Mesenchymal stem cell (in vitro differentiated cells and primary cell): Measurements from ENCODE around the gene ADD1.

ENCODE experiments used
- DNase-seq: peaks from one replicate; pipeline ENCODE4 v3.0.0-alpha.2; 2013
- H2AFZ ChIP-seq: one replicate; pipeline ENCODE4 v1.6.1; 2013; ENCODE audit warnings: low read depth, mild to moderate bottlenecking, control low read depth, inconsistent platforms, low read length, moderate library complexity
- H2AK5ac ChIP-seq: 2 replicates; pipeline ENCODE4 v1.6.1; 2013; ENCODE audit warnings: low read length, moderate library complexity, mild to moderate bottlenecking, inconsistent platforms; ENCODE audit not compliant: severe bottlenecking
- H2BK120ac ChIP-seq: one replicate; pipeline ENCODE4 v1.6.1; 2013; ENCODE audit warnings: low read depth, mild to moderate bottlenecking, inconsistent platforms, low read length, moderate library complexity
- H2BK12ac ChIP-seq, 2 experiments: one replicate each; pipeline ENCODE4 v1.6.1; 2013; ENCODE audit warnings: inconsistent platforms in 2 of 2, low read length in 2 of 2, mild to moderate bottlenecking in 2 of 2, moderate library complexity in 2 of 2, control low read depth in 1 of 2
- H2BK15ac ChIP-seq: one replicate; pipeline ENCODE4 v1.6.1; 2013; ENCODE audit warnings: mild to moderate bottlenecking, low read depth, inconsistent platforms; ENCODE audit not compliant: poor library complexity, severe bottlenecking
- H2BK5ac ChIP-seq: 2 replicates; pipeline ENCODE4 v1.6.1; 2013; ENCODE audit warnings: low read depth, mild to moderate bottlenecking, low read length, control low read depth, inconsistent platforms; ENCODE audit not compliant: poor library complexity, severe bottlenecking
- H3K14ac ChIP-seq, 2 experiments: one replicate each; pipeline ENCODE4 v1.6.1; 2013; ENCODE audit warnings: inconsistent platforms in 2 of 2, low read length in 2 of 2, control low read depth in 1 of 2, mild to moderate bottlenecking in 1 of 2, moderate library complexity in 1 of 2
- H3K18ac ChIP-seq, 2 experiments: one replicate each; pipeline ENCODE4 v1.6.1; 2013; ENCODE audit warnings: inconsistent platforms in 2 of 2, low read length in 2 of 2, control low read depth in 1 of 2, low read depth in 1 of 2, mild to moderate bottlenecking in 1 of 2
- H3K23ac ChIP-seq, 2 experiments: one replicate each; pipeline ENCODE4 v1.6.1; 2013; ENCODE audit warnings: inconsistent platforms in 2 of 2, low read length in 2 of 2, mild to moderate bottlenecking in 2 of 2, moderate library complexity in 2 of 2, control low read depth in 1 of 2
- H3K27ac ChIP-seq: 2 replicates; pipeline ENCODE4 v1.5.1; 2013; ENCODE audit warnings: mild to moderate bottlenecking, moderate library complexity, low read length, control low read depth, inconsistent platforms; ENCODE audit not compliant: poor library complexity, severe bottlenecking
- H3K27me3 ChIP-seq, 2 experiments: 2 replicates each; pipeline versions ENCODE4 v1.6.1 to v1.7.0; 2013; ENCODE audit warnings: low read length in 2 of 2, mild to moderate bottlenecking in 2 of 2, moderate library complexity in 2 of 2, control low read depth in 1 of 2, inconsistent platforms in 1 of 2; ENCODE audit not compliant: control insufficient read depth in 1 of 2, insufficient read depth in 1 of 2
- H3K36me3 ChIP-seq, 2 experiments: 2 replicates each; pipeline versions ENCODE4 v1.6.1 to v1.7.0; 2013; ENCODE audit warnings: low read length in 2 of 2, control low read depth in 1 of 2, inconsistent platforms in 1 of 2, low read depth in 1 of 2, mild to moderate bottlenecking in 1 of 2; ENCODE audit not compliant: insufficient read depth in 2 of 2, control insufficient read depth in 1 of 2
- H3K4ac ChIP-seq, 2 experiments: one replicate each; pipeline ENCODE4 v1.6.1; 2013; ENCODE audit warnings: inconsistent platforms in 2 of 2, low read length in 2 of 2, mild to moderate bottlenecking in 2 of 2, moderate library complexity in 2 of 2, control low read depth in 1 of 2, low read depth in 1 of 2
- H3K4me1 ChIP-seq: 2 replicates; pipeline ENCODE4 v1.6.1; 2013; ENCODE audit warnings: low read depth, low read length, control low read depth; ENCODE audit not compliant: control insufficient read depth, insufficient read depth
- H3K4me2 ChIP-seq: 2 replicates; pipeline ENCODE4 v1.6.1; 2013; ENCODE audit warnings: low read length, mild to moderate bottlenecking, inconsistent platforms; ENCODE audit not compliant: poor library complexity, severe bottlenecking
- H3K4me3 ChIP-seq, 2 experiments: 2 replicates each; pipeline versions ENCODE4 v1.5.1 to v1.7.0; 2013; ENCODE audit warnings: low read length in 2 of 2, mild to moderate bottlenecking in 2 of 2, control low read depth in 1 of 2, low read depth in 1 of 2; ENCODE audit not compliant: insufficient read depth in 1 of 2
- H3K79me1 ChIP-seq: replicated peaks from 2 replicates; pipeline ENCODE4 v1.6.1; 2013; ENCODE audit warnings: mild to moderate bottlenecking, control low read depth, low read length, inconsistent platforms; ENCODE audit not compliant: poor library complexity, severe bottlenecking
- H3K9ac ChIP-seq: 2 replicates; pipeline ENCODE4 v1.7.0; 2013; ENCODE audit warnings: mild to moderate bottlenecking, low read length, moderate library complexity
- H3K9me3 ChIP-seq: 2 replicates; pipeline ENCODE4 v1.7.0; 2013; ENCODE audit warnings: mild to moderate bottlenecking, low read length; ENCODE audit not compliant: control insufficient read depth
- H4K8ac ChIP-seq: one replicate; pipeline ENCODE4 v1.6.1; 2013; ENCODE audit warnings: inconsistent platforms, mild to moderate bottlenecking, low read length, moderate library complexity
- H4K91ac ChIP-seq: one replicate; pipeline ENCODE4 v1.6.1; 2013; ENCODE audit warnings: mild to moderate bottlenecking, low read length, inconsistent platforms
- WGBS: methylation state at CpG from one replicate; pipeline ENCODE4 v1.1.7; 2013; ENCODE audit warnings: mixed read lengths; 5-methylcytosine and 5-hydroxymethylcytosine counted together

The ADD1 gene

DNA sequence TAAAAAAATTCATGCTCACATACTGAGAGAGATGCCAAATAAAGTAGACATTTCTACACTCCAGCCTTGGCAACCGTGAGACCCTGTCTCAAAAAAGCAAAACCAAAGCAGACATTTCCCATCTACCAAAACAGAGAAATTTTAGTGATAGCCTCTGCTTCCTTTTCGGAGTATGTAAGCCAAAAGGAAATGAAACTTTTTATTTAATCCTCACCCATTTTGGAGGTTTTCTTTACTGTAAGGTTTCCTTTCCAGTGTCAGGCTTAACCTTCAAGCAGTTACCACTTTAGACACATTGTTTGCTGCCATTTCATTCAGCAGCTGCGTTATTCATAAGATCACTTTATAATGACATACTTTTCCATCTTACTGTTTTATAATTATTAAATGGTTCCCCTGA, 15.9 kb downstream of the ADD1 start:
- Histone ChIP-seq H3K79me1 (peaks cover 1% of the 10 kb centered on the region), H2BK5ac (no peak overlapping the region), H4K8ac (no peak overlapping the region), H2AFZ (no peak overlapping the region), H3K4ac (no peak overlapping the region), H3K27me3 (no peaks in the 10 kb centered on the region), H3K23ac (no peak overlapping the region), H2BK120ac (no peak overlapping the region), H4K91ac (no peak overlapping the region), H3K14ac (no peak overlapping the region), H3K4me3 (no peak overlapping the region), H3K9me3 (no peaks in the 10 kb centered on the region), H3K27ac (no peak overlapping the region), H2AK5ac (no peak overlapping the region), H3K36me3 (peaks cover 4 to 9% of the 10 kb centered on the region in 2 experiments), H3K9ac (peak overlapping the region; percentile 47), H2BK12ac (no peak overlapping the region), H2BK15ac (no peak overlapping the region), H3K4me2 (no peak overlapping the region), H3K18ac (no peak overlapping the region), H3K4me1 (peaks cover 10% of the 10 kb centered on the region)
- 97% methylated on average over 2 of the region's 3 CpGs for WGBS
- no peak for DNase-seq

DNA sequence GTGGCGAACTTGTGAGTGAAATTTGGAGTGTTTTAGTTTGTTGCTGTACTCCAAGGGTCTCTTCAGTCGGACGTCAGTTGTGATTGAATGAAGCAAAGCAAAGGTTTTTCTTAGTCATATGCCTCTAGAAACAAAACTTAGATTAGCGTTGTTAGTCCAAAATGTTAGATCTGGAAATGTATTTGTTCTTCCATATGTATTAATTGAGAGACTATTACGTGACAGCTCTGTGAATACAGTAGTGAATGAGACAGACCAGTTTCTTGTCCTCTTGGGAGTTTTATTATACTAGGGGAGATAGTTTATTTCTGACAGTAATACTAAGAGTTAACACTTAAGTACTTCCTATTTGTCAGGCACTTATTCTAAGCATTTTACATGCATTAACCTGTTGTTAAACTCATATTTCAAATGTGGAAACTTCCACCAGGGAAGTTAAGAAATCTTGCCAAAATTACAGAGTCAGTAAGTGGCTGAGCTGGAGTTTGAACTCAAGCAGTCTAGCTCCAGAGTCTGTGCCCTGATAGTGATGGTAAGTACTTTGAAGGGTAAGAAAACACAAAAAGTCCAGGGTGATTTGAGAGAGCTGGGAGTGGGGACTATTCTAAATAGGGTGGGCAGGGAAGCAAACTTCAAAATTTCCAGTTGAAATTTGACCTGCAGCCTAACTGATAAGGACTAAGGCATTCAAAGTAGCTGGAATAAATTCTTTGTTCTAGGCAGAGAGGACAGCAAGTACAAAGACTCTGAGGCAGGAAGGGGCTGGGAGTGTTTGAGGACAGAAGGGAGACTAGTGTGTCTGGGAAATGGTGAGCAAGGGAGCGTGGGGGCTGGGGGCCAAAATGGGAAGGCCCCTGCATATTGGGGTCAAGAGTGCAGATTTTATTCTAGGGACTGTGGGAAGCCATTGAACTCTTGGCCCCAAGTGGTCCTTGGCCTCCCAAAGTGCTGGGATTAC, 17.0 kb downstream of the ADD1 start:
- Histone ChIP-seq H3K9me3 (no peaks in the 10 kb centered on the region), H3K23ac (no peak overlapping the region), H3K4ac (no peak overlapping the region), H2AFZ (no peak overlapping the region), H3K79me1 (peaks cover 1% of the 10 kb centered on the region), H3K27me3 (no peaks in the 10 kb centered on the region), H3K14ac (no peak overlapping the region), H3K27ac (no peak overlapping the region), H4K91ac (no peak overlapping the region), H3K18ac (peak overlapping the region in 1 of 2 experiments; percentile 21), H2AK5ac (peak overlapping the region; percentile 67), H3K4me2 (no peak overlapping the region), H2BK120ac (no peak overlapping the region), H2BK12ac (no peak overlapping the region), H3K9ac (no peak overlapping the region), H4K8ac (no peak overlapping the region), H2BK5ac (no peak overlapping the region), H3K4me3 (no peak overlapping the region), H3K36me3 (peaks cover 0 to 2% of the 10 kb centered on the region in 2 experiments), H3K4me1 (peaks cover 10% of the 10 kb centered on the region), H2BK15ac (no peak overlapping the region)
- 60% methylated on average over 5 of the region's 6 CpGs for WGBS
- DNase-seq = peak; percentile 29

DNA sequence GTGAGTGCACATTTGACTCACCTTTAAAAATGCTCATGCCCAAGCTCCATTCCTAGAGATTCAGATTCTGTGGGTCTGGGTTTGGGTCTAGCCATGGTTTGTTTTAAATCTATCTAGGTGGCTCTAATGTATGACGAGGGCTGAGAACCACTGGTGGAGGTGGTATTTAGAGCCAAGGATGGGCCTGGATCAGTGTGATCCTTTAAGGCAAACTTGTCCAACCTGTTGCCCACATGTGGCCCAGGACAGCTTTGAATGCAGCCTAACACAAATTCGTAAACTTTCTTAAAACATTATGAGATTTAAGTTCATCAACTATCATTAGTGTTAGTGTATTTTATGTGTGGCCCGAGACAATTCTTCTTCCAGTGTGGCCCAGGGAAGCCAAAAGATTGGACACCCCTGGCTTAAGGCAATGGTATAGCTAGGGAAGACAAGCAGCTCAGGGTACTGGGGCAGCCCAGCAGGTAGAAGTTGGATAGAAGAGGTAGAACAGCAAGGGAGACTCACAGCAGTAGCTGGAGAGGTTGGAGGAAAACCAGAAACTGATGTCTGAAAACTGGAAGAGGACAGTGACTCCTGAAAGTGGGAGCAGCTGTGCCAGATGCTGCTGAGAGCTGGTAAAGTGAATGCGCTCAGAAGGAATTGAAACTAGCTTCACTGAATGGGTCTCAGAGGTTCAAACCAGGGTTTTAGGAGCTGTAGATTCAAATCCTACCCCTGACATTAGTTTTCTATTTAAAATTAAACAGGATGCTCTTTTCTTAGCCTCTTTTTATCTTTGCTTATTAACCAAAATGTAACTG, 18.2 kb downstream of the ADD1 start:
- H3K79me1 ChIP-seq = peaks cover 1% of the 10 kb centered on the region

DNA sequence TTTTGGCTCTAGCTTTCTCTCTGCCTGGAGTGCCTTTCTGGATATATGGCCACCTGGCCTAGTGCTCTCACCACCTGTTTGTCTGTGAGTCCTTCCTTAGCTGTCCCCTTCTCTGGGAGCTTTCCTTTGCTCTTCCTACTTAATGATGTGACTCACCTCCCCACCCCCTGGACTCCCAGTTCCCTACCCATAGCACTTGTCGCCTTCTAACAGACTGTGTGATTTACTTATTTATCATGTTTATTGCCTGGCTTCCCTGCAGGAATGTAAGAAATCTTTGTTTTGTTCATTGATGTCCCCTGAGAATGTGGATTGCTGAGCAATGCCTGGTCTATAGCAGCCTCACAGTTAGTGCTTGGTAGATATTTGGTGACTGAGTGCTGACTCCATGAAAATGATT, 18.9 kb downstream of the ADD1 start:
- WGBS = 0% methylated on average over 1 of the region's 1 CpG
- Histone ChIP-seq H3K79me1 (peaks cover 1% of the 10 kb centered on the region), H3K18ac (no peak overlapping the region), H3K9ac (no peak overlapping the region), H3K14ac (no peak overlapping the region), H3K27ac (peak overlapping the region; percentile 26), H4K8ac (no peak overlapping the region), H2BK12ac (no peak overlapping the region), H2BK5ac (no peak overlapping the region), H3K4me3 (peak overlapping the region in 1 of 2 experiments; percentile 33), H2AFZ (no peak overlapping the region), H3K9me3 (no peaks in the 10 kb centered on the region), H3K4me1 (peaks cover 12% of the 10 kb centered on the region), H3K36me3 (no peaks in the 10 kb centered on the region), H2BK120ac (no peak overlapping the region), H2BK15ac (no peak overlapping the region), H4K91ac (no peak overlapping the region), H2AK5ac (no peak overlapping the region), H3K4me2 (no peak overlapping the region), H3K4ac (peak overlapping the region in 1 of 2 experiments; percentile 37), H3K23ac (no peak overlapping the region), H3K27me3 (no peaks in the 10 kb centered on the region)
- DNase-seq = peak; percentile 81

More for the DNA sequence above, 18.2 kb downstream of the ADD1 start:
- H3K36me3 ChIP-seq = no peaks in the 10 kb centered on the region
- peaks cover 12% of the 10 kb centered on the region for H3K4me1 ChIP-seq
- H2AK5ac ChIP-seq = no peak overlapping the region
- no peak overlapping the region for H3K14ac ChIP-seq
- H2BK15ac ChIP-seq = no peak overlapping the region
- H3K27me3 ChIP-seq = no peaks in the 10 kb centered on the region
- no peak overlapping the region for H4K91ac ChIP-seq
- WGBS = 63% methylated on average over 3 of the region's 4 CpGs
- peak; percentile 47 for DNase-seq
- no peak overlapping the region for H2BK5ac ChIP-seq
- no peak overlapping the region for H2BK120ac ChIP-seq
- H2AFZ ChIP-seq = no peak overlapping the region
- H2BK12ac ChIP-seq = no peak overlapping the region
- H3K4me2 ChIP-seq = no peak overlapping the region
- H3K18ac ChIP-seq = no peak overlapping the region
- no peaks in the 10 kb centered on the region for H3K9me3 ChIP-seq
- no peak overlapping the region for H3K23ac ChIP-seq
- no peak overlapping the region for H3K4ac ChIP-seq
- no peak overlapping the region for H3K9ac ChIP-seq
- peak overlapping the region; percentile 36 for H3K27ac ChIP-seq
- H4K8ac ChIP-seq = no peak overlapping the region
- H3K4me3 ChIP-seq = peak overlapping the region in 1 of 2 experiments; percentile 33
